IMR-90 (cell line): ENCODE data around the gene KRT33A. TPM values are rescaled to one million over a fixed set of nuclear protein-coding genes. Genes with fewer than 3 reads are reported as not detected.

Experiments
- ATAC-seq: fragments of 200-7000 bp; cut with Tn5 transposase; 2 replicates; pipeline ENCODE4 v1.9.1; 2020; ENCODE audit warnings: low read depth, mild to moderate bottlenecking, moderate library complexity
- BruUV-seq: library from RNA; stranded (reverse); fragments of 400-500 nt; replicated peaks from 2 replicates; lab custom pipeline; 2021; lab: Mats Ljungman, UMichigan
- CTCF ChIA-PET: fragments of 300-600 bp; formaldehyde crosslinking; extraction: SDS; loops from one replicate; lab custom pipeline; 2021; ENCODE audit warnings: antibody characterized with exemption; lab: Yijun Ruan, JAX
- POLR2A ChIA-PET: fragments of 300-600 bp; sonication (Branson Sonifier 250); formaldehyde crosslinking; loops from one replicate; lab custom pipeline; 2022; ENCODE audit warnings: antibody characterized with exemption; ENCODE audit not compliant: unreplicated experiment; lab: Charles Lee
- DNase-seq: peaks from one replicate; pipeline ENCODE4 v3.0.0; 2013
- H2AFZ ChIP-seq: replicated peaks from 2 replicates; pipeline ENCODE3; 2013; ENCODE audit warnings: low read length, mild to moderate bottlenecking; ENCODE audit not compliant: poor library complexity
- H2AK5ac ChIP-seq: 2 replicates; pipeline ENCODE4 v1.6.1; 2013; ENCODE audit warnings: low read depth, low read length, inconsistent platforms
- H2AK9ac ChIP-seq: replicated peaks from 2 replicates; pipeline ENCODE3; 2013; ENCODE audit warnings: mild to moderate bottlenecking, low read depth, low read length, moderate library complexity; ENCODE audit not compliant: poor library complexity
- H2BK120ac ChIP-seq: 2 replicates; pipeline ENCODE4 v1.6.1; 2013; ENCODE audit warnings: low read depth, low read length, inconsistent platforms
- H2BK15ac ChIP-seq: 3 replicates; pipeline ENCODE4 v1.6.1; 2013; ENCODE audit warnings: low read depth, low read length, inconsistent platforms
- H2BK20ac ChIP-seq: 2 replicates; pipeline ENCODE4 v1.6.1; 2013; ENCODE audit warnings: low read depth, mild to moderate bottlenecking, inconsistent platforms, low read length, moderate library complexity
- H2BK5ac ChIP-seq: 2 replicates; pipeline ENCODE4 v1.6.1; 2013; ENCODE audit warnings: mild to moderate bottlenecking, low read depth, low read length, inconsistent platforms; ENCODE audit not compliant: poor library complexity, severe bottlenecking
- H3K14ac ChIP-seq: replicated peaks from 2 replicates; pipeline ENCODE4 v1.6.1; 2013; ENCODE audit warnings: low read depth, low read length, inconsistent platforms
- H3K18ac ChIP-seq: 2 replicates; pipeline ENCODE4 v1.6.1; 2013; ENCODE audit warnings: low read depth, low read length, control low read depth
- H3K23ac ChIP-seq: 2 replicates; pipeline ENCODE4 v1.6.1; 2013; ENCODE audit warnings: low read depth, low read length, inconsistent platforms
- H3K27ac ChIP-seq: 2 replicates; pipeline ENCODE4 v1.5.1; 2013; ENCODE audit warnings: mild to moderate bottlenecking, control low read depth, low read length; ENCODE audit not compliant: insufficient read depth
- H3K27me3 ChIP-seq: 2 replicates; pipeline ENCODE4 v1.6.1; 2013; ENCODE audit warnings: low read length; ENCODE audit not compliant: control insufficient read depth, insufficient read depth
- H3K36me3 ChIP-seq: 2 replicates; pipeline ENCODE4 v1.6.1; 2013; ENCODE audit warnings: low read length, mixed read lengths; ENCODE audit not compliant: control insufficient read depth, insufficient read depth
- H3K4ac ChIP-seq: 2 replicates; pipeline ENCODE4 v1.6.1; 2013; ENCODE audit warnings: low read depth, low read length, inconsistent platforms
- H3K4me1 ChIP-seq: 2 replicates; pipeline ENCODE4 v1.6.1; 2013; ENCODE audit warnings: low read length, mixed read lengths; ENCODE audit not compliant: control insufficient read depth, insufficient read depth
- H3K4me2 ChIP-seq: 2 replicates; pipeline ENCODE4 v1.6.1; 2013; ENCODE audit warnings: low read depth, mild to moderate bottlenecking, control low read depth, low read length, moderate library complexity
- H3K4me3 ChIP-seq: 2 replicates; pipeline ENCODE4 v1.5.1; 2013; ENCODE audit warnings: low read depth, mild to moderate bottlenecking, control low read depth, low read length, moderate library complexity; ENCODE audit not compliant: insufficient read depth
- H3K56ac ChIP-seq: 2 replicates; pipeline ENCODE4 v1.6.1; 2013; ENCODE audit warnings: low read length, inconsistent platforms; ENCODE audit not compliant: insufficient read depth; ENCODE audit errors: extremely low read depth
- H3K79me1 ChIP-seq, 2 experiments: 2 replicates each; pipeline ENCODE4 v1.6.1; 2013; ENCODE audit warnings: low read length in 2 of 2, inconsistent platforms in 1 of 2, low read depth in 1 of 2
- H3K9ac ChIP-seq: 2 replicates; pipeline ENCODE4 v1.6.1; 2013; ENCODE audit warnings: low read depth, low read length, control low read depth
- H3K9me1 ChIP-seq: 2 replicates; pipeline ENCODE4 v1.6.1; 2013; ENCODE audit warnings: low read length, inconsistent platforms; ENCODE audit not compliant: insufficient read depth
- H3K9me3 ChIP-seq: 2 replicates; pipeline ENCODE4 v1.6.1; 2013; ENCODE audit warnings: low read length; ENCODE audit not compliant: control insufficient read depth, insufficient read depth
- H4K20me1 ChIP-seq: 2 replicates; pipeline ENCODE4 v1.6.1; 2013; ENCODE audit warnings: low read length, inconsistent platforms; ENCODE audit not compliant: insufficient read depth
- H4K5ac ChIP-seq: 2 replicates; pipeline ENCODE4 v1.6.1; 2013; ENCODE audit warnings: mild to moderate bottlenecking, low read depth, low read length, control low read depth
- H4K8ac ChIP-seq, 2 experiments: 2 replicates each; pipeline ENCODE4 v1.6.1; 2013; ENCODE audit warnings: low read depth in 2 of 2, low read length in 2 of 2, control low read depth in 1 of 2, inconsistent platforms in 1 of 2
- H4K91ac ChIP-seq: 2 replicates; pipeline ENCODE4 v1.6.1; 2013; ENCODE audit warnings: low read depth, low read length, inconsistent platforms; ENCODE audit not compliant: insufficient read depth
- CEBPB ChIP-seq: IDR thresholded peaks from 2 replicates; pipeline ENCODE4 v1.6.1; 2012; ENCODE audit warnings: low read depth, low read length, improper control_type of control experiment
- FOS ChIP-seq: fragments of 150-350 bp; IDR thresholded peaks from 2 replicates; pipeline ENCODE4 v1.6.1; 2016; ENCODE audit warnings: low read depth, low read length
- MAFK ChIP-seq: IDR thresholded peaks from 2 replicates; pipeline ENCODE4 v1.6.1; 2012; ENCODE audit warnings: low read depth, low read length, improper control_type of control experiment
- MAZ ChIP-seq: IDR thresholded peaks from 2 replicates; pipeline ENCODE4 v1.6.1; 2012; ENCODE audit warnings: low read depth, mild to moderate bottlenecking, low read length, improper control_type of control experiment, moderate library complexity, borderline replicate concordance
- MXI1 ChIP-seq: IDR thresholded peaks from 2 replicates; pipeline ENCODE4 v1.6.1; 2012; ENCODE audit warnings: low read depth, mild to moderate bottlenecking, low read length, moderate library complexity, borderline replicate concordance
- RAD21 ChIP-seq: IDR thresholded peaks from 2 replicates; pipeline ENCODE4 v1.6.1; 2012; ENCODE audit warnings: low read length, improper control_type of control experiment
- RFX5 ChIP-seq: IDR thresholded peaks from 2 replicates; pipeline ENCODE4 v1.8.0; 2012; ENCODE audit warnings: low read depth, mild to moderate bottlenecking, low read length, moderate library complexity
- SMC3 ChIP-seq: fragments of 150-350 bp; IDR thresholded peaks from 2 replicates; pipeline ENCODE4 v1.6.1; 2016; ENCODE audit warnings: low read depth, mild to moderate bottlenecking, antibody characterized with exemption, low read length, moderate library complexity
- WGBS, 2 experiments: methylation state at CpG; one replicate each; pipeline versions ENCODE4 v1.1.5 to v1.1.7; 2013; ENCODE audit warnings: missing lambda C conversion rate in 2 of 2; ENCODE audit not compliant: insufficient read length in 1 of 2; ENCODE audit errors: extremely low coverage in 2 of 2; 5-methylcytosine and 5-hydroxymethylcytosine counted together
- dilution Hi-C: fragments of 300-500 bp; cut with HindIII; formaldehyde crosslinking; loops from one replicate; pipeline ENCODE4 v1.14.3; 2018; ENCODE audit warnings: low sequenced_read_pairs; ENCODE audit not compliant: unreplicated experiment
- in situ Hi-C: fragments of 300-500 bp; cut with MboI; formaldehyde crosslinking; loops from 3 replicates; pipeline ENCODE4 v1.14.3; 2019; ENCODE audit warnings: low sequenced_read_pairs, inconsistent platforms, mixed read lengths
- intact Hi-C: fragments of 100-400 bp; cut with micrococcal nuclease; formaldehyde crosslinking; loops from 2 replicates; pipeline ENCODE4 v1.10.0; 2022
- polyA plus RNA-seq, 3 experiments: library from polyadenylated mRNA; depleted of rRNA; stranded (reverse); fragments of >200 nt; gene quantifications; 2 replicates each; pipeline ENCODE4 v1.2.3, GENCODE V29; 2012; ENCODE audit warnings: low replicate concordance in 1 of 3
- total RNA-seq: library from RNA; depleted of rRNA; stranded (reverse); fragments of >200 nt; gene quantifications from 2 replicates; pipeline ENCODE4 v1.2.3, GENCODE V29; 2012
- TF ChIP-seq, protein P1 (sequence below): fragments of 150-350 bp; IDR thresholded peaks from 2 replicates; pipeline ENCODE4 v1.6.1; 2016; ENCODE audit warnings: low read depth, mild to moderate bottlenecking, low read length, moderate library complexity, borderline replicate concordance

The KRT33A gene
- total and polyA plus RNA-seq, 2 of the 4 experiments (the other 2 are of a cell fraction), result not detected

DNA sequence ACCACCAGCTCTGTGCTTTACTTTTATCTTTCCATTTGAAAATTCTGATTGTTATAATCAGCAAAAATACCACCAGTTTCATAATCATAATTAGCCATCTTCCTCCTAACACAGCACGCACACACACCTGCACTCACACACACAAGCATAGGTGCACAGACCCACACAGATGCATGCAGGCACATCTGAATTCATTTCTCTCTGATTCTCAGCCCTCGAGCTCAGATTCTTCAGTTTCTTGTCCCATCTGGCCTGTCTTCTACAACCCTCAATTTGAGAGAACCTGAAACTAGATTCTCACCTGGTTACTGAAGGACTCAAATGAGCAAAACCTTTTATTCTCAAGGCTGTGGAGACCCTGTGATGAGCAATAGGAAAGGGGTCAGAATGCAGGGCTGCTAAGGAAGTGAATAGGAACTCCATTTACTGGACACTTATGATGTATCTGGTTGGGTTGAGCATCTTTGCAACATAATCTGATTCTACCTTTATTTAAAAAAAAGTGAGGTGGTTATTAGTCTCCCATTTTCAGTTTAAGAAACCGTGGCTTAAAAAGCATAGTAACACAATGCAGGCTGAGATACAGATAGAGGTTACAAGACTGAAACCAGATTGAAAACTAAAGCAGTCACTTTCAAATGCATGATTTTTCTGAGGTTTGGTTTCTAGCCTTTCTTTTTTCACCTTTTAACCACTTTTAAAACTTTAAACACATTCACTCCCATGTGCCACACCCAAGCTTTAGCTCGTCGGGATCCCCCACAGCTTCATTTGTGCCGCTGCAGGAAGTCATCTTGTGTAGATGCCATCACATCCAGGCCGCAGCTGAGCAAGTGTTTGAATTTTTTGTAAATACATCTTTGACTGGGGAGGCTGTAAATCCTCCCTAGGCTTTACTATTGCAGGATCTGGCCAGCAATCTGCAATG lies 9.4 kb downstream of the KRT33A start:
- Histone ChIP-seq H3K36me3 (no peaks in the 10 kb centered on the region), H2AK5ac (no peak overlapping the region), H3K4me1 (peaks cover 6% of the 10 kb centered on the region), H4K8ac (no peak overlapping the region), H4K5ac (no peak overlapping the region), H3K14ac (no peak overlapping the region), H3K4ac (no peak overlapping the region), H3K27ac (no peak overlapping the region), H2BK20ac (no peak overlapping the region), H3K4me2 (no peak overlapping the region), H3K9ac (no peak overlapping the region), H4K20me1 (no peaks in the 10 kb centered on the region), H3K79me1 (no peaks in the 10 kb centered on the region), H3K18ac (no peak overlapping the region), H2AFZ (no peak overlapping the region), H3K4me3 (no peak overlapping the region), H3K56ac (no peak overlapping the region), H3K23ac (no peak overlapping the region), H2BK15ac (no peak overlapping the region), H3K9me1 (peaks cover 3% of the 10 kb centered on the region; the same call in 1 of the 2 replicates), H3K27me3 (no peaks in the 10 kb centered on the region; the same call in 1 of the 2 replicates), H2AK9ac (no peak overlapping the region), H2BK120ac (no peak overlapping the region), H3K9me3 (peaks cover 7% of the 10 kb centered on the region), H2BK5ac (no peak overlapping the region), H4K91ac (no peak overlapping the region)
- ATAC-seq (no peak), DNase-seq (no peak)
- CTCF ChIA-PET, result interaction anchor here (1.1 to 1.2 kb wide), 2 partner anchors 11 to 208 kb away, joined by 4 to 5 read pairs; no protein-coding TSS in a partner anchor
- TF ChIP-seq RAD21, result no peak
- TF ChIP-seq CEBPB, result no peak
- TF ChIP-seq FOS, result no peak
- TF ChIP-seq MAZ, result no peak
- TF ChIP-seq MXI1, result no peak
- TF ChIP-seq MAFK, result no peak
- TF ChIP-seq RFX5, result no peak
- TF ChIP-seq SMC3, result no peak
- TF ChIP-seq, protein P1, sequence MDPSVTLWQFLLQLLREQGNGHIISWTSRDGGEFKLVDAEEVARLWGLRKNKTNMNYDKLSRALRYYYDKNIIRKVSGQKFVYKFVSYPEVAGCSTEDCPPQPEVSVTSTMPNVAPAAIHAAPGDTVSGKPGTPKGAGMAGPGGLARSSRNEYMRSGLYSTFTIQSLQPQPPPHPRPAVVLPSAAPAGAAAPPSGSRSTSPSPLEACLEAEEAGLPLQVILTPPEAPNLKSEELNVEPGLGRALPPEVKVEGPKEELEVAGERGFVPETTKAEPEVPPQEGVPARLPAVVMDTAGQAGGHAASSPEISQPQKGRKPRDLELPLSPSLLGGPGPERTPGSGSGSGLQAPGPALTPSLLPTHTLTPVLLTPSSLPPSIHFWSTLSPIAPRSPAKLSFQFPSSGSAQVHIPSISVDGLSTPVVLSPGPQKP, result no peak
- intact Hi-C loops, result no loop called here
- dilution Hi-C loops, result no loop called here
- in situ Hi-C loops, result no loop called here
- WGBS, 2 experiments, result 71% methylated on average over 1 of the region's 7 CpGs; no CpG with 5 or more reads in 1 of the 2 experiments
- BruUV-seq, result no TSS peak
- POLR2A ChIA-PET, result no interaction called here
